Stimulated activated naive CD8-positive, alpha-beta T cell treated with anti-CD3 and anti-CD28 coated beads, Interleukin-15, Interleukin-2, amounts not matched to agents 100 ng/mL and 50 ng/mL, for 24 hours (primary cell): Measurements from ENCODE around the gene ADA.

Source experiments
- H3K27ac Mint-ChIP-seq: one replicate; pipeline ENCODE4 v1.8.0; 2021; ENCODE audit warnings: mild to moderate bottlenecking, mixed read lengths
- H3K27me3 Mint-ChIP-seq: one replicate; pipeline ENCODE4 v1.8.0; 2021; ENCODE audit warnings: mixed read lengths
- H3K36me3 Mint-ChIP-seq: one replicate; pipeline ENCODE4 v1.8.0; 2021; ENCODE audit warnings: low read depth, mixed read lengths
- H3K4me1 Mint-ChIP-seq: one replicate; pipeline ENCODE4 v1.8.0; 2021; ENCODE audit warnings: low read depth, mixed read lengths
- H3K4me3 Mint-ChIP-seq: one replicate; pipeline ENCODE4 v1.8.0; 2021; ENCODE audit warnings: mild to moderate bottlenecking, mixed read lengths
- H3K9me3 Mint-ChIP-seq: one replicate; pipeline ENCODE4 v1.8.0; 2021; ENCODE audit warnings: mixed read lengths

Gene ADA

GRCh38 chr20:44613575-44613974 is 37.9 kb downstream of the ADA start:
- Mint-ChIP-seq H3K27me3 (no peaks in the 10 kb centered on the region), H3K36me3 (peaks cover 18% of the 10 kb centered on the region), H3K4me1 (peaks cover 58% of the 10 kb centered on the region), H3K27ac (peak overlapping the region; percentile 14), H3K9me3 (no peaks in the 10 kb centered on the region), H3K4me3 (no peak overlapping the region)

- Mint-ChIP-seq H3K27ac (peak overlapping the region; percentile 61), H3K9me3 (no peaks in the 10 kb centered on the region), H3K4me3 (no peak overlapping the region), H3K27me3 (no peaks in the 10 kb centered on the region), H3K36me3 (no peaks in the 10 kb centered on the region), H3K4me1 (peaks cover 38% of the 10 kb centered on the region)
Observed at GRCh38 chr20:44610313-44610962, 41.1 kb downstream of the ADA start.

GRCh38 chr20:44609516-44610312 is 41.8 kb downstream of the ADA start:
- Mint-ChIP-seq H3K27ac (peak overlapping the region; percentile 86), H3K36me3 (no peaks in the 10 kb centered on the region), H3K27me3 (no peaks in the 10 kb centered on the region), H3K4me3 (peak overlapping the region; percentile 62), H3K9me3 (no peaks in the 10 kb centered on the region), H3K4me1 (peaks cover 31% of the 10 kb centered on the region)

GRCh38 chr20:44609006-44609515 is 42.4 kb downstream of the ADA start:
- Mint-ChIP-seq H3K36me3 (no peaks in the 10 kb centered on the region), H3K4me3 (no peak overlapping the region), H3K27ac (no peak overlapping the region), H3K4me1 (peaks cover 26% of the 10 kb centered on the region), H3K27me3 (no peaks in the 10 kb centered on the region), H3K9me3 (no peaks in the 10 kb centered on the region)

- peak overlapping the region; percentile 19 for H3K27ac Mint-ChIP-seq
- H3K36me3 Mint-ChIP-seq, result no peaks in the 10 kb centered on the region
- H3K9me3 Mint-ChIP-seq, result no peaks in the 10 kb centered on the region
- no peak overlapping the region for H3K4me3 Mint-ChIP-seq
- peaks cover 26% of the 10 kb centered on the region for H3K4me1 Mint-ChIP-seq
- no peaks in the 10 kb centered on the region for H3K27me3 Mint-ChIP-seq
Observed at GRCh38 chr20:44606725-44607441, 44.6 kb downstream of the ADA start.

- no peaks in the 10 kb centered on the region for H3K27me3 Mint-ChIP-seq
- H3K27ac Mint-ChIP-seq, result no peak overlapping the region
- no peak overlapping the region for H3K4me3 Mint-ChIP-seq
- no peaks in the 10 kb centered on the region for H3K9me3 Mint-ChIP-seq
- H3K4me1 Mint-ChIP-seq, result peaks cover 32% of the 10 kb centered on the region
- no peaks in the 10 kb centered on the region for H3K36me3 Mint-ChIP-seq
Observed at GRCh38 chr20:44603327-44603726, 48.2 kb downstream of the ADA start.

- no peaks in the 10 kb centered on the region for H3K9me3 Mint-ChIP-seq
- H3K27me3 Mint-ChIP-seq, result no peaks in the 10 kb centered on the region
- H3K4me3 Mint-ChIP-seq, result no peak overlapping the region
- H3K27ac Mint-ChIP-seq, result peak overlapping the region; percentile 8
- H3K36me3 Mint-ChIP-seq, result no peaks in the 10 kb centered on the region
- H3K4me1 Mint-ChIP-seq, result peaks cover 46% of the 10 kb centered on the region
Observed at GRCh38 chr20:44601801-44602204, 49.7 kb downstream of the ADA start.

- H3K27me3 Mint-ChIP-seq, result no peaks in the 10 kb centered on the region
- peaks cover 49% of the 10 kb centered on the region for H3K4me1 Mint-ChIP-seq
- H3K9me3 Mint-ChIP-seq, result no peaks in the 10 kb centered on the region
- H3K27ac Mint-ChIP-seq, result no peak overlapping the region
- no peak overlapping the region for H3K4me3 Mint-ChIP-seq
- no peaks in the 10 kb centered on the region for H3K36me3 Mint-ChIP-seq
Observed at GRCh38 chr20:44601236-44601671, 50.2 kb downstream of the ADA start.

GRCh38 chr20:44600758-44601201 is 50.7 kb downstream of the ADA start:
- Mint-ChIP-seq H3K36me3 (no peaks in the 10 kb centered on the region), H3K27ac (no peak overlapping the region), H3K27me3 (no peaks in the 10 kb centered on the region), H3K4me1 (peaks cover 54% of the 10 kb centered on the region), H3K4me3 (no peak overlapping the region), H3K9me3 (no peaks in the 10 kb centered on the region)

- H3K27ac Mint-ChIP-seq, result no peak overlapping the region
- peaks cover 54% of the 10 kb centered on the region for H3K4me1 Mint-ChIP-seq
Observed at GRCh38 chr20:44600301-44600700, 51.2 kb downstream of the ADA start.

GRCh38 chr20:44599715-44600114 is 51.8 kb downstream of the ADA start:
- Mint-ChIP-seq H3K36me3 (no peaks in the 10 kb centered on the region), H3K27ac (peak overlapping the region; percentile 1), H3K27me3 (no peaks in the 10 kb centered on the region), H3K4me3 (no peak overlapping the region), H3K9me3 (no peaks in the 10 kb centered on the region), H3K4me1 (peaks cover 59% of the 10 kb centered on the region)

More at GRCh38 chr20:44600301-44600700, 51.2 kb downstream of the ADA start:
- no peaks in the 10 kb centered on the region for H3K9me3 Mint-ChIP-seq
- no peak overlapping the region for H3K4me3 Mint-ChIP-seq
- H3K27me3 Mint-ChIP-seq, result no peaks in the 10 kb centered on the region
- no peaks in the 10 kb centered on the region for H3K36me3 Mint-ChIP-seq

- Mint-ChIP-seq H3K36me3 (no peaks in the 10 kb centered on the region), H3K27me3 (no peaks in the 10 kb centered on the region), H3K4me1 (peaks cover 62% of the 10 kb centered on the region)
Observed at GRCh38 chr20:44598423-44599305, 52.8 kb downstream of the ADA start.

GRCh38 chr20:44597930-44598329 is 53.6 kb downstream of the ADA start:
- H3K4me1 Mint-ChIP-seq, result peaks cover 62% of the 10 kb centered on the region
- H3K27me3 Mint-ChIP-seq, result no peaks in the 10 kb centered on the region
- no peaks in the 10 kb centered on the region for H3K9me3 Mint-ChIP-seq
- peak overlapping the region; percentile 90 for H3K27ac Mint-ChIP-seq
- peak overlapping the region; percentile 77 for H3K4me3 Mint-ChIP-seq
- no peaks in the 10 kb centered on the region for H3K36me3 Mint-ChIP-seq

More at GRCh38 chr20:44598423-44599305, 52.8 kb downstream of the ADA start:
- peak overlapping the region; percentile 90 for H3K27ac Mint-ChIP-seq
- peak overlapping the region; percentile 77 for H3K4me3 Mint-ChIP-seq
- H3K9me3 Mint-ChIP-seq, result no peaks in the 10 kb centered on the region

- H3K9me3 Mint-ChIP-seq, result no peaks in the 10 kb centered on the region
Observed at GRCh38 chr20:44597516-44597915, 54.0 kb downstream of the ADA start.

More at GRCh38 chr20:44597516-44597915, 54.0 kb downstream of the ADA start:
- H3K27ac Mint-ChIP-seq, result no peak overlapping the region
- no peak overlapping the region for H3K4me3 Mint-ChIP-seq
- no peaks in the 10 kb centered on the region for H3K36me3 Mint-ChIP-seq
- H3K4me1 Mint-ChIP-seq, result peaks cover 62% of the 10 kb centered on the region
- no peaks in the 10 kb centered on the region for H3K27me3 Mint-ChIP-seq
